Stimulated activated CD4-positive, alpha-beta T cell treated with anti-CD3 and anti-CD28 coated beads, Interleukin-4, amount 100 ng/mL, for 48 hours (primary cell): ENCODE measurements around the gene PHKB.

ENCODE experiments used
- DNase-seq, 2 donors: peaks; one replicate each; pipeline ENCODE4 v3.0.0-alpha.2; 2020; ENCODE audit warnings: low read depth in 2 of 2

The PHKB gene

DNA sequence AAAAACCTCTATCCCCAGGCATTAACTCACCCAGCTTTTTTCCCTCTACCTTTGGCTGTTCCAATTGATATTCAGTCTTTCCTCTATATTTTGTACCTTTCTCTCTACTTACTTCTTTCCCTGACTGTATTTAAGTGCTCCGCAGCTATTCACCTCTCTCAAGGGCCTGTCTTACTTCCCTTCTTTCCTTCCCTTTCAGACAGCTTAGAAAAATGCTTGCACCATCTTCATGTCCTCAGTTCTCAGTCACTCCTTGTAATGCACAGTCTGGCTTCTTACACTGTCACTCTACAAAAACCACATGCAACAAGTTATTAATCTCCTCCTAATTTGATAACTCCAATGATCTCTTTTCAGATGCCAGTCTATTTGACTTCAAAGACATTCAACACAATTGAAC is 163.4 kb downstream of the PHKB start:
- DNase-seq: no peak

DNA sequence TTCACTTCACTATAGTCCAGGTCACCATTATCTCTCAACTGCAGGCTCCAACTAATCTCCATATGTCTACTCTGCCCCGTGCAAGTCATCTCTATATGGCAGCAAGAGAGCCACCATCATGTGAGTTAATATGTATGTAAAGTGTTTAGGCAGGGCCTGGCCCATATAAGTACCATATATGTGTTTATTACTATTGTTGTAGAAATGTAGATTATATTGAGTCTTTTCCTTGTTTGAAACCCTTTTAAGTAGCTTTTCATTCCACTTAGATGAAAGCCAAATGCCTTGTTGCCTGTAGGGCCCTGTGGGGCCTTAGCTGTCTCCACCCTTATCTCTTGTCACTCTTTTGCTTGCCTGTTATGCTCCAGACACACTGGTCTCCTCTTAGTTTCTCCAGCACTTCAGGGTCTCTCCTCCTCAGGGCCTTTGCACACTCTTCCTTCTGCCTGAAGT is 164.0 kb downstream of the PHKB start:
- DNase-seq: no peak

GRCh38 chr16:47626246-47626645 is 165.1 kb downstream of the PHKB start:
- no peak for DNase-seq

DNA sequence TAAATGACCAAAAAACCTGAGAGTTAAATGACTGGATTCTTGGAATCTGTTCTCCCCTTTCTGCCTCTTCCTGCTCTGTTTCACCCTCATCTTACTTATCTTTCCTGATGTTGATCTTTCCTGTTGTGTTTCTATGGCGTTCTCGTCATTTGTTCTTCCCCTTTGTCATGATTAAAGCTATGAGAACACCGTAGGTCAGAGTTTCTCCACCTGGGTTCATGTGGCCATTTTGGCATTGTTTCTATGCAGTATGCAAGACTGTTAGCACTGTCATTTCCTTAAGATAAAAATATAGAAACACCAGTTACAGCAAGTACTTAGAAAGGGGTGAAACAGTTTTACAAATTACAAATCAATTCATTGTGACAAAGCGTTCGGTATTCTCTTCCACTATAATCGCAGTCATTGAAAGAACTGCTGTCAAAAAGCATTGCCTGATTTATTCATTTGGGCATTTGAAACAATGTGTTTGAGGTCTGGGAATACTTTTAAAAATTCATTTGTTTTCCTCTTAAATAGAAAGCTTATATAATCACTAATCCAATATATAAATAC is 166.0 kb downstream of the PHKB start:
- no peak for DNase-seq

- no peak for DNase-seq
Measured at GRCh38 chr16:47627721-47628120, 166.6 kb downstream of the PHKB start.

GRCh38 chr16:47631131-47631530 is 170.0 kb downstream of the PHKB start:
- no peak for DNase-seq

- DNase-seq: no peak
Measured at GRCh38 chr16:47634126-47634525, 173.0 kb downstream of the PHKB start.

DNA sequence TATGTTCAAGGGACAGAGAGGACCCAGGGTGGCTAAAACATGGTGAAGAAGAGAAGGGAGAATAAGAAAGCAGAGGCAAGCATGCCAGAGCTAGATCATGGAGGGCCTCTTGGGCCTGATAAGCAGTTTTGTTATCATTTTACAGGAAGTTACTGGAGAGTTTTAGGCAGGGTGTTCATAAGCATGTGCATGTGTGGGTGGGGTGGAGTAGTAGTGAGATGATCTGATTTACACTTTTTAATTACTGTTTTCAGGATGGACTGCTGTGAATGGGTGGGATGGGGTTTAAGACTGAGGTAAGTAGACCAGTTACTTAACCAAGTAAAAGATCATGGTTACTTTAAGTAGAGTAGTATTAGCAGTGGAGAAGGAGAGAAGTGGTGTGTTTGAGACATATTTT is 173.6 kb downstream of the PHKB start:
- DNase-seq: no peak

DNA sequence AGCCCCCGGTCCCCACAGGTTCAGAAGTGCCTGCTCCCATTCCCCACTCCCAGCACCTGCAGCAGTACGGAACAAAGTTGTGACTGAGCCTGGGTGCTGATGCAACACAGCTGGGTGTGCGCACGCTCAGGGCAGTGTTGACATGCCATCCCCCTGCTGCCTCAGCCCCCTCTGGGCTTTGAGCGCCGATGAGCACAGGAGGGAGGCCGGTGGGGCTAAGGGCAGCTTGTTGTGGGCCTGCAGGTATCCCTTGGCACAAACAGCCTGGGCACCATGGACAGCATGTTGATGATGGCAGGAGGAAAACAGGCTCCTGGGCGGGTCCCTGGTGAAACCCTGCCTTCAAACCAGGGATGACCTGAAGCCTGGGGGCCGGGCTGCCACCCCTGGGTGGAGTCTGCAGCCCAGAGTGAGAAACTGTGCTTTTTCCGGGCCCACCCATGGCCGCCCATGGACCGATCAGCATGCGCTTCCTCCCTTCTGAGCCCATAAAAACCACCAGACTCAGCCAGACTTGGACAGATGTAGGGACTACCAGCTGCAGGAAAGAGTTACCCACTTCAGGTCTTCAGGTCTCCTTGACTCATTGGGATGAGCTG is 175.5 kb downstream of the PHKB start:
- DNase-seq: no peak

DNA sequence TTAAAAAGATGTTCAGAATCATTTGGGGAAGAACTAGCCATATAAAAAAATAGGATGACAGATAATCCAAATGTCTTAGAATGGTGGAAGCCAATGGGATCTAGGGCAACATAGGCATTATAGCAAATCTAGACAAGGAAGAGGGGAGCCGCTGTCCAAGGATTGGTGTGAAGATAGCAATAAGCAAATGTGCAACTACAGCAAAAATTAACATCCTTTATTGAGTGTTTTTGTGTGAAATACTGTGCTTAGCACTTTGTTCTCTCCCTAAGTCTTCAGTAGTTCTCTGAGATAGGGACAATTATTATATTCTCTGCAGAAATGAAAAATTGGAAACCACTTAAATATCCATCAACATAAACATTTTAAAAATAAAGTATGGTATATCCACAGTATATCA is 177.0 kb downstream of the PHKB start:
- DNase-seq: no peak

GRCh38 chr16:47640661-47641060 is 179.5 kb downstream of the PHKB start:
- no peak for DNase-seq

DNA sequence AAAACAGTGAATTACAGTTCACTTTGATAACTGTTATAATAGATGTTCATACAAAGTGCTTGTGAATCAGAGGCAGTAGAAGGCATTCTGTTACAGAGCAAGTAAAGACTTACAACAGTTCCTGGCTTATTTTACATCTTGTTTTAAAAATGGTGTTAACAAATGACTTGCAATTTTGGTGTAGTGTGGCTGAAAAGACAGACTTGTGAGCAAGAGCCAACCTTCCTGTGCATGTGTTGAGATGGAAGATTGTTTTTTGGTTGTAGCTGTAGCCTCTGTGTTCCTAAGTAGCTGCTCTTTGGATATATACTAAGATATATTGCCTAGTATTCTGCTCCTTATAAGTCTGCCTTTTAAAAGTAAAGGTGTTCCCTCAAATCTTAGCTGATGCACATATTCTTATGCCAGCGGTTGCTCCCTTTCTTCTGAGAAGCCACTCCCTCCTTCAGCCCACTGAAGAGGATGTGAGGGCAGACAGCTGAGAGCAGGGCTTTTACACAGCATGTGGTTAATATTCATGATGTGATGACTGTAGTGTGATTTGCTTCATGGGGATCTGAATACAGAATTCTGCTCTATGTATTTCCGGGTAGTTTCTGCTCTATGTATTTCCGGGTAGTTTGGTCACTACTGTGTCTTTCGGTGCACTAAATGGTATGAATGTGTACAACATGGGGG is 182.3 kb downstream of the PHKB start:
- DNase-seq: no peak

GRCh38 chr16:47644166-47644565 is 183.0 kb downstream of the PHKB start:
- DNase-seq: no peak

- DNase-seq: no peak
Measured at GRCh38 chr16:47644661-47645060, 183.5 kb downstream of the PHKB start.

- no peak for DNase-seq
Measured at GRCh38 chr16:47646914-47647313, 185.8 kb downstream of the PHKB start.

GRCh38 chr16:47657032-47657431 is 195.9 kb downstream of the PHKB start:
- DNase-seq: no peak

GRCh38 chr16:47657977-47658376 is 196.8 kb downstream of the PHKB start:
- DNase-seq: no peak

- no peak for DNase-seq
Measured at GRCh38 chr16:47660540-47660939, 199.4 kb downstream of the PHKB start.

DNA sequence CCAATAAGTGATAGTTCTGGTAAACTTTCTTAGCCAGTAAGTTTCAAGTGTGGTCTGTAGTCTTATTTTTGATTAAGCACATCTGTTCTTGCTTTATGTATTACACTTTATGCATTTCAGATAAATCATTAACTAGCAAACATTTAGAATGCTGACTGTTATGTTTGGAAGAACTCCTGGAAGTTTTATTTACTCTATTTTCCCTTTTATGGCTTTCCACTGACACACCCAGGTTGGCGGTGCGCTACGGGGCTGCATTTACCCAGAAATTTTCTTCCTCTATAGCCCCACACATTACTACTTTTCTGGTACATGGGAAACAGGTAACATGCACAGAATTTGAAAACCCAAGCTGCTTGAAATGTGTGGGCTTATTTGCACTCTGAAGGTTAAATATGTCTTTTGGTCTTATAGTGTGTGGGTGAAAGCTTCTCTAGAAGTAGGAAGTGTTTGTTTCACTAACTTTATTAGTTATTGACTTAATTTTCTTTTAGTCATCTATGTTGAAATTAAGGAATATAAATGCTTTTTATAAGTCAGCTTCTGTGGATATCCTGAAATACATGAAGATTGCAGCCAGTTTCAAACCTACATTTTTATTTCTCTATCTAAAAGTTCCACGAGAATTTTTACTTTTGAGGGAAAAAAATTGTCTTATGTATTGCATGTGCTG is 203.7 kb downstream of the PHKB start:
- DNase-seq: no peak

DNA sequence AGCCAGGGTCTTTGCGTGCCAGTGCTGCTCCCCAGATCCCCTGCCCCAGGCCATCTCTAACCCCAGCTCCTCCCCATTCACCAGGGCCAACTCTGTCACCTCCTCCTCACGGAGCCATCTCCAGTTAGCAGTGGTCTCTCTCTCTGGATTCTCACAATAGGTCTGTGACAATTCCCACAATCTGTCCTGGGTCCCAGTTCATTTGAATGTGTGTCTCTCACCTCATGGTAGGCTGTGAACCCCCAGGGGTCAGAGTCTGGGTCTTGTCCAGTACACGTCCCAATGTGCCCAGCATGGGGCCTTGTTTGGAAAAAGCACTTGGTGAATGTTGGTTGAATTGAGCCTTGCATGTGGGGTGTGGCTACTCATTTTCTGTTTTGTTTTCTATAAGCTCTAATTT is 205.3 kb downstream of the PHKB start:
- no peak for DNase-seq

GRCh38 chr16:47667956-47668355 is 206.8 kb downstream of the PHKB start:
- no peak for DNase-seq

- no peak for DNase-seq
Measured at GRCh38 chr16:47672475-47672874, 211.3 kb downstream of the PHKB start.

DNA sequence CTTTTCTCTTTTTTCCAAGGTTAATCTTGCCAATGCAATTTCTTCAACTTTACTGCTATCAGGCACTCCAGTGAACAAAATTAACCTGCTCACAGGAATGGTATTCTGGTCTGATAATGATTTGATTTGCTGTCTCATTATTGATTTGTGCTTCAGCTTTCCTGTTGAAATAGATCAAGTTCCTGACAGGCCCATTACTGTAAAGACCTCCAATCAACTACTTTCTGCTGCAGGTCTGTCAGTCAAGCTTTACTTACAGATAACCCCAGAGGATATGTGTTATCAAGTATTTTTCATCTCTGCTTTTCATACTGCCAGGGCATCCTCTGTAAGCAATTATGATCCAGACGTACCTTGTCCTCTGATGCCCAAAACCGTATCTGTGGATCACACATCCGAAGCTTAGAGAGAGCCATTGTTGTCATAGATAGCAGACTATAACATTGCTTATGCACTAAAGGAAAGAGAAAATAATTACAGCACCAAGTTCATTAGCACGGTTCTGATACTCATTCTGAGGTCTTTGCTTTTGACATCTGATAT is 215.6 kb downstream of the PHKB start:
- DNase-seq: no peak
